Upper lobe of right lung (tissue), 1 donor: ENCODE results near the gene SSC4D. TPM values are rescaled to one million over a fixed set of nuclear protein-coding genes. Genes with fewer than 3 reads are reported as not detected.
A peak's percentile ranks its signal among the peaks of the same experiment; 100 is the strongest.

Source experiments
- ATAC-seq: fragments of 200-7000 bp; cut with Tn5 transposase; one replicate; pipeline ENCODE4 v1.9.1; 2020; ENCODE audit warnings: mild to moderate bottlenecking, moderate library complexity
- DNase-seq: peaks from one replicate; pipeline ENCODE4 v3.0.0-alpha.2; 2020
- H3K27ac ChIP-seq: fragments of 200-600 bp; one replicate; pipeline ENCODE4 v1.8.0; 2022
- H3K27me3 ChIP-seq: fragments of 200-600 bp; one replicate; pipeline ENCODE4 v1.8.0; 2022; ENCODE audit warnings: mild to moderate bottlenecking
- H3K36me3 ChIP-seq: fragments of 200-600 bp; one replicate; pipeline ENCODE4 v1.8.0; 2022
- H3K4me1 ChIP-seq: fragments of 200-600 bp; one replicate; pipeline ENCODE4 v1.8.0; 2022
- H3K4me3 ChIP-seq: fragments of 200-600 bp; one replicate; pipeline ENCODE4 v1.8.0; 2022; ENCODE audit warnings: mild to moderate bottlenecking
- H3K9me3 ChIP-seq: fragments of 200-600 bp; one replicate; pipeline ENCODE4 v1.8.0; 2022
- intact Hi-C: fragments of 100-400 bp; cut with DNase I; formaldehyde crosslinking; loops from one replicate; pipeline ENCODE4 v1.11.0; 2022
- total RNA-seq: library from RNA; stranded (reverse); fragmentation: NEBNext Ultra II Directional; extraction: Animal tissue kit (Norgen Biotek cat#: 25700); gene quantifications from one replicate; pipeline ENCODE4 v1.2.1, GENCODE V29; 2021
- TF ChIP-seq, protein P1 (sequence below): fragments of 200-600 bp; IDR thresholded peaks from one replicate; pipeline ENCODE4 v1.8.0; 2022; ENCODE audit warnings: antibody characterized with exemption
- donor health status: DM: no; HTN: yes; CAD: no; lungs with severe emphysema.

Gene SSC4D
- total RNA-seq, 1 donor from 2014 or later = 1.1 TPM

DNA sequence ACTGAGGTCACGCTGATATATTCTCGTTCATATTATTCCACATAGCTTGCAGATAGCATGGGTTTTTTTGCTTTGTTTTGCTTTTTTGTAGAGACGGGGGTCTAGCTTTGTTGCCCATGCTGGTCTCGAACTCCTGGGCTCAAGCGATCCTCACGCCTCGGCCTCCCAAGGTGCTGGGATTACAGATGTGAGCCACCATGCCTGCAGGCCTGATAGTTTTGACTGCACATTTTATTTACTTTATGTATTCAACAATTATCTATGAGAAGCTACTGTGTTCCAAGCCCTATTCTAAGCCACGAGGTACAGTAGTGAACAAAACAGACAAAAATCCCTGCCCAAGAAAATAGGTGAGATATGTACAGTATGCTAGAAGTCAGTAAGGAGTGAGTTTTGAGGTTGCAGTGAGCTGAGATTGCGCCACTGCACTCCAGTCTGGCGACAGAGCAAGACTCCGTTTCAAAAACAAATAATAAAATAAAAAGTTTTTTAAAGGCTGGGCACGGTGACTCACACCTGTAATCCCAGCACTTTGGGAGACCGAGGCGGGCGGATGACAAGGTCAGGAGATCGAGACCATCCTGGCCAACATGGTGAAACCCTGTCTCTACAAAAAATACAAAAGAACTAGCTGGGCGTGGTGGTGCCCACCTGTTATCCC, 49.4 kb downstream of the SSC4D start:
- Histone ChIP-seq H3K27me3 (no peaks in the 10 kb centered on the region), H3K27ac (peak overlapping the region; percentile 98), H3K36me3 (peaks cover 3% of the 10 kb centered on the region), H3K9me3 (no peaks in the 10 kb centered on the region), H3K4me3 (peak overlapping the region; percentile 98), H3K4me1 (peaks cover 41% of the 10 kb centered on the region)
- ATAC-seq = no peak
- intact Hi-C loops = no loop called here
- peak; percentile 80 for DNase-seq
- TF ChIP-seq, protein P1, sequence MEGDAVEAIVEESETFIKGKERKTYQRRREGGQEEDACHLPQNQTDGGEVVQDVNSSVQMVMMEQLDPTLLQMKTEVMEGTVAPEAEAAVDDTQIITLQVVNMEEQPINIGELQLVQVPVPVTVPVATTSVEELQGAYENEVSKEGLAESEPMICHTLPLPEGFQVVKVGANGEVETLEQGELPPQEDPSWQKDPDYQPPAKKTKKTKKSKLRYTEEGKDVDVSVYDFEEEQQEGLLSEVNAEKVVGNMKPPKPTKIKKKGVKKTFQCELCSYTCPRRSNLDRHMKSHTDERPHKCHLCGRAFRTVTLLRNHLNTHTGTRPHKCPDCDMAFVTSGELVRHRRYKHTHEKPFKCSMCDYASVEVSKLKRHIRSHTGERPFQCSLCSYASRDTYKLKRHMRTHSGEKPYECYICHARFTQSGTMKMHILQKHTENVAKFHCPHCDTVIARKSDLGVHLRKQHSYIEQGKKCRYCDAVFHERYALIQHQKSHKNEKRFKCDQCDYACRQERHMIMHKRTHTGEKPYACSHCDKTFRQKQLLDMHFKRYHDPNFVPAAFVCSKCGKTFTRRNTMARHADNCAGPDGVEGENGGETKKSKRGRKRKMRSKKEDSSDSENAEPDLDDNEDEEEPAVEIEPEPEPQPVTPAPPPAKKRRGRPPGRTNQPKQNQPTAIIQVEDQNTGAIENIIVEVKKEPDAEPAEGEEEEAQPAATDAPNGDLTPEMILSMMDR = no peak

DNA sequence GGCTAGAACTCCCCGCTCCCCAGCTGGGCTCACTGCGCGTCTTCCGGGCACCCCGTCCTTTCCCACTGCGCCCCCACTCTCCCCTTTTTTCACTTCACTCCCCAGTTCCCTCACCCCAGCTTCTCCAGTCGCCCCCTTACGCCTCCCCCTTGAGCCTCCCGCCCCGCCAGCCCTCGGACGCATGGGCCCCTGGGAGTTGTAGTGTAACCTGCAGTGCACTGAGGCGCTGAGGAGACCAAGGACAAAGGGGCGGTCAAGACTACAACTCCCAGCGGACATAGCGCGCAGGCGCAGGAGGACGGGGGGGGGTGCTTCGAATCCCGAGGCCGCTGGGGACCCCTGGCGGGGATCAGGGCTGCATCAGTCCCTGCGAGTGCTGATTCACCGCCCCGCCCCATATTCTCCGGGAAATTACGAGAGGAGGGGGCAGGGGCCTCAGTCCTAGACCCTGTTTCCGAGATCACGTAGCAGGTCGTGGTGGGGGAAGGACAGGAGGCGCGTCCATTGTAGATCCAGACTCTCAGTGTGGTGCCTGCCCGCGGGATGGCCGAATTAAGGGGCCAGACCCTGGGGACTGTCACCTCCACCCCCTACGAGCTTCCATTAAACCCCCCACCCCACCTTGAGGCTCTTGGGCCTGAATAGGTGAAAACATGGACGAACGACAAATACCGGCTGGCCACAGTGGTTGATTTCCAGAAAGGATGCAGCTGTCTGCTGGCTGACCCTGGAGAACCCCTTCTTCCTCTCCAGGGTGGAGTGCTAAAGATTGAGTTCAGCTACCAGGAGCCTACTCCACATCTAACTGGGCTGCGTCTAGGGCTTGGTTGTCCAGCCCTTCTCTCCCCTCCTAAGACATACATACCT, 50.2 kb downstream of the SSC4D start:
- H3K9me3 ChIP-seq = no peaks in the 10 kb centered on the region
- TF ChIP-seq, protein P1 = peak; percentile 74
- H3K4me3 ChIP-seq = peak overlapping the region; percentile 98
- H3K27me3 ChIP-seq = no peaks in the 10 kb centered on the region
- ATAC-seq (peak; percentile 96), DNase-seq (peak; percentile 98)
- H3K27ac ChIP-seq = peak overlapping the region; percentile 98
- intact Hi-C loops = no loop called here
- H3K4me1 ChIP-seq = peaks cover 41% of the 10 kb centered on the region
- peaks cover 8% of the 10 kb centered on the region for H3K36me3 ChIP-seq

DNA sequence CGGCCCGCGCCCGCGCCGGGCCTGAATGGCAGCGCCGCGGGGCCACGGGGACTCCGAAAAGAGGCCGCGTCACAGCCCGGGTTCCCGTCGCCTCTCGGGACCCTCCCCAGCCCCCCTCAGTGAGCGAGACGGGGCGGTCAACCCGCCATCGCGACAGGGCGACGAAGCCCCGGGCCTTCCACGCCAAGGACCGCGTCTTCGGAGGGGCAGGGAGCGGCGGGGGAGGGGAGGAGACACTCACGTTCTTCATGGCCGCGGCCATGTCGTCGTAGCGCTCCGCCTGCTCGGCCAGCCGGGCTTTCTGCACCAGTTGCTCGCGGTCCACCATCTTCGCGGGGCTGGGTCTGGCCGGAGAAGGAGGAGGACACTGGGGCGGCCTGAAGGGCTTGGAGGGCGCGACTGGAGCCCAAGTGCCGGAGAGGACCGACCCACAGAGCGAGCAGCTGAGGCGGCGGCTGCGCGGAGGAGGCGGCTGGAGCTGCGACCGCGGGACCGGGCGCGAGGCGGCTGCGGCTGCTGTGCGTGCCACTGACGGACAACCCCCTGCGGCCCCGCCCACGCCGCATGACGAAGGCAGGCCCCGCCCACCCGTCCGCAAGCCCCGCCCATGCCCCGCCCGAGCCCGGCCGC, 50.9 kb downstream of the SSC4D start, which contains the start of gene YWHAG:
YWHAG (minus strand) TSS at position 511 of the 630 bp plus-strand sequence; CDS start at position 328, 183 bp downstream.
- Histone ChIP-seq H3K36me3 (peaks cover 8% of the 10 kb centered on the region), H3K4me1 (peaks cover 35% of the 10 kb centered on the region), H3K27ac (peak within 1 kb of the TSS; percentile 98), H3K27me3 (no peaks in the 10 kb centered on the region), H3K4me3 (peak within 1 kb of the TSS; percentile 98), H3K9me3 (no peaks in the 10 kb centered on the region)
- peak; percentile 94 for ATAC-seq
- TF ChIP-seq, protein P1 = no peak
- intact Hi-C loops = no loop called here
- DNase-seq = peak; percentile 95

DNA sequence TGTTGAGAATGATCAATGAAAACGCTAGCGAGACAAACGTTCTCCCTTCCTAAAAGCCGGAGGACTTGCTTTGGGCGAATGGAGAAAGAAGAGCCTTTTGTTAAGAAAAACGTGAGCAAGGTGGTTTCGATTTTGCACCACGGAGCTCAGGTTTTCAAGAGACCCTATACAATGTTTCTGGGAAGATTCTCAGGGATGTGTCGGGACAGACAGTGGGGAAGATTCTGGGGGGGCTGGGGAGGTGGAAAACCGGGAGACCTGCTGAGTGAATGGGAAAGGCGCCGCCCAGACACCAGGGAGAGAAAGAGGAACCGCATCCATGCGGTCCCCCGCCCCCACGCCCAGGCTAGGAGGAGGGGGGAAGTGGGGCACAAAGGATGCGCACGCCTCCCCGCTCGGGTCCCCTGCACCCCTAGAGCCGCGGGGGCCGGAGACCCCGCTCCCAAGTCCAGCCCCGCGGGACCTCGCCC, 51.5 kb downstream of the SSC4D start:
- Histone ChIP-seq H3K4me3 (peak overlapping the region; percentile 98), H3K27me3 (no peaks in the 10 kb centered on the region), H3K36me3 (peaks cover 8% of the 10 kb centered on the region), H3K9me3 (no peaks in the 10 kb centered on the region), H3K4me1 (peaks cover 35% of the 10 kb centered on the region), H3K27ac (peak overlapping the region; percentile 98)
- TF ChIP-seq, protein P1 = no peak
- peak; percentile 46 for ATAC-seq
- peak; percentile 88 for DNase-seq
- intact Hi-C loops = no loop called here

DNA sequence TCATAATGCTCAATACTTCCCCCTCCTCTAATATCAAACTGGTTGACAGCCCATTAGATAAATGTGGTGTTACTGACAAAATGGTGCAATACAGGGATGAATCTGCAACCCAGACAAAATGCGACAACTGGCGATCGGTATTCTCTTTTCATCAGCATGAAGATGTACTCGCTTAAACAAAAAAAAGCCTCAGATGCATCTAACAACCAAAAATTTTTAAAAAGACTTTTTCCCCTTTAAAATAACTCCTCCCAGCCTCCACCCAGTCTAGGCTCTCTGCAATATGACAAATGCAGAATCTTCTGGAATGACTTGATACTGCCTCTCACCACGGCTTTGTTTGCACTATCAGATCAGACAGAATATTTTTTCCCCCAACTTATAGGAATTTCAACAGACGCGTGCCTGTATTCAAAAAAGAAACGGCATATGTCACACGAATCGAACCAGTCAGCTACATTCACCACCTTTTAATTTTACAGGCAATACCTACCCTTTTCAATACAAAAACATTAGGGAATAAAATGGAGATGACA, 52.0 kb downstream of the SSC4D start:
- H3K27me3 ChIP-seq = no peaks in the 10 kb centered on the region
- H3K36me3 ChIP-seq = peaks cover 8% of the 10 kb centered on the region
- peak overlapping the region; percentile 98 for H3K27ac ChIP-seq
- no peaks in the 10 kb centered on the region for H3K9me3 ChIP-seq
- ATAC-seq = no peak
- DNase-seq = no peak
- intact Hi-C loops = no loop called here
- peaks cover 38% of the 10 kb centered on the region for H3K4me1 ChIP-seq
- TF ChIP-seq, protein P1 = no peak
- H3K4me3 ChIP-seq = peak overlapping the region; percentile 98
